GM12864 (cell line): ENCODE data around the gene OR8B3.

Experiments used
- DNase-seq: peaks from one replicate; pipeline ENCODE4 v3.0.0-alpha.2; 2011; ENCODE audit warnings: low read depth
- H3K4me3 ChIP-seq: 2 replicates; pipeline ENCODE4 v1.5.1; 2011; ENCODE audit warnings: mild to moderate bottlenecking, low read depth, low read length, control low read depth
- TF ChIP-seq, protein P1 (sequence below): IDR thresholded peaks from 2 replicates; pipeline ENCODE4 v1.5.1; 2011; ENCODE audit warnings: low read depth, mild to moderate bottlenecking, moderate library complexity, low read length, control low read depth, inconsistent platforms; ENCODE audit errors: missing control alignments

Gene OR8B3, protein sequence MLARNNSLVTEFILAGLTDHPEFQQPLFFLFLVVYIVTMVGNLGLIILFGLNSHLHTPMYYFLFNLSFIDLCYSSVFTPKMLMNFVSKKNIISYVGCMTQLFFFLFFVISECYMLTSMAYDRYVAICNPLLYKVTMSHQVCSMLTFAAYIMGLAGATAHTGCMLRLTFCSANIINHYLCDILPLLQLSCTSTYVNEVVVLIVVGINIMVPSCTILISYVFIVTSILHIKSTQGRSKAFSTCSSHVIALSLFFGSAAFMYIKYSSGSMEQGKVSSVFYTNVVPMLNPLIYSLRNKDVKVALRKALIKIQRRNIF

DNA sequence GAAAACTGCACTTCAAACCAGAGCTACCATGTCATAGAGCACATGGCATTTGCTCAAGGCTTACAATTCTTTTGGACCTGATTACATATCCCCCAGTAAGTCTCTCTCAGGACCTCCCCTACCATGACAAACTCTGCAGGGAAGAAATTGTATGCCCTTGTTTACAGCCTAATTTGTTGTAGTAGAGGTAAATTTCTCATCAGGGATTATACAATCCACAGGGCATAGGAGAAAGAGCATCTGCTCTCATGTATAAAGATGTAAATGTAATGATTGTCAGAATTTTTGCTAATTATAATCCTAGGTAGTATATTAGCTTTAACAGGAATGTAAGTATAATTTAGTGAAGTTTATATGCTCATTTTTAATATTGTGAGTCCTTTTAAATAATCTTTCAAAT, at the start of gene OR8B3:
Gene OR8B3, minus strand, starts transcription at position 101 of the 400 bp plus-strand sequence. CDS start 1,673 bp downstream, outside the sequence.
- no peak for DNase-seq
- H3K4me3 ChIP-seq, result no peak within 1 kb of the TSS
- TF ChIP-seq, protein P1, sequence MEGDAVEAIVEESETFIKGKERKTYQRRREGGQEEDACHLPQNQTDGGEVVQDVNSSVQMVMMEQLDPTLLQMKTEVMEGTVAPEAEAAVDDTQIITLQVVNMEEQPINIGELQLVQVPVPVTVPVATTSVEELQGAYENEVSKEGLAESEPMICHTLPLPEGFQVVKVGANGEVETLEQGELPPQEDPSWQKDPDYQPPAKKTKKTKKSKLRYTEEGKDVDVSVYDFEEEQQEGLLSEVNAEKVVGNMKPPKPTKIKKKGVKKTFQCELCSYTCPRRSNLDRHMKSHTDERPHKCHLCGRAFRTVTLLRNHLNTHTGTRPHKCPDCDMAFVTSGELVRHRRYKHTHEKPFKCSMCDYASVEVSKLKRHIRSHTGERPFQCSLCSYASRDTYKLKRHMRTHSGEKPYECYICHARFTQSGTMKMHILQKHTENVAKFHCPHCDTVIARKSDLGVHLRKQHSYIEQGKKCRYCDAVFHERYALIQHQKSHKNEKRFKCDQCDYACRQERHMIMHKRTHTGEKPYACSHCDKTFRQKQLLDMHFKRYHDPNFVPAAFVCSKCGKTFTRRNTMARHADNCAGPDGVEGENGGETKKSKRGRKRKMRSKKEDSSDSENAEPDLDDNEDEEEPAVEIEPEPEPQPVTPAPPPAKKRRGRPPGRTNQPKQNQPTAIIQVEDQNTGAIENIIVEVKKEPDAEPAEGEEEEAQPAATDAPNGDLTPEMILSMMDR, result no peak

DNA sequence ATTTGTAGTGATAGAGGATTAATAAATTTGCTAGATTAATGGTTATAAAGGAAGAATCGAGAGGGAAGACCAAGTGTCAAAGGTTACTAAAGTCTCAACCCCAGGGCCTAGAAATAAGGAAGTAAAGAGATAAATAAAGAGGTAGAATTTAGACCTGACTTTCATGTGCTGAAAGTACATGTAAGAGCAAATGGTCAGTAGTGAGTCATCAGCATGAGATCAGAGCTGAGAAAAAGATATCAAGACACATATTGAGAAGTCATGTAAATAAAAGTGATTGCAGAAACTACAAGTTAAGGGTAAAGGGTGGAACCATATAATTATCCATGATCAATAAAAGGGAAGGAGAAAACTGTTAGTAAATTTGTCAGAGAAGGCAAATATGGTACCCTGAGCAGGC, 48.1 kb upstream of the OR8B3 start:
- H3K4me3 ChIP-seq, result no peak overlapping the region
- TF ChIP-seq, protein P1, result no peak
- DNase-seq, result no peak

DNA sequence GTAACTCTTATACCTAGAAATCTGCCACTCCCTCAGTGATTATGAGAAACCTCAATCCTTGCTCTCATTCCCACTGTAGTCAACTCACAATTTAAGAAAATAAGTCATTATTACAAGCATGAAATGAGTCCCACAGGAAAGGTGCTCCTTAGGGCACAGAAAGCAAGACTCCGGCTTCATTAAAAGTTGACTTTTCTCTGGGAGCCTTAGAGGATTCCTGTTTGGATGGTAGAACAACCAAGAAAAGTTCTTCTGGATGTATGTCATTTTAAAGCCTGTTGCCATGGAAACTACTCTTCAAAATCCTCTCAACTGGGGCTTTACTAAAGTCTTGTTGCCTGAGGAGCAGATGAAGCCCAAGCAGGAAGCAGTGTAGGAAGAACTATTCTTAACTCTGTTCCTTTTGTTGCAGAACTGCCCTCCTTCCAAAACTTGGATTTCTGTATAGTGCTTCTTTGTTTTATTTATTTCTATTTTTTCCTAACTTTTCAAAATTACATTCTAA, 46.9 kb upstream of the OR8B3 start, which contains the start of gene OR8B8:
Gene OR8B8, minus strand, starts transcription at position 51 of the 505 bp plus-strand sequence. CDS start 4,611 bp downstream, outside the sequence.
- TF ChIP-seq, protein P1, result no peak
- no peak within 1 kb of the TSS for H3K4me3 ChIP-seq
- no peak for DNase-seq

DNA sequence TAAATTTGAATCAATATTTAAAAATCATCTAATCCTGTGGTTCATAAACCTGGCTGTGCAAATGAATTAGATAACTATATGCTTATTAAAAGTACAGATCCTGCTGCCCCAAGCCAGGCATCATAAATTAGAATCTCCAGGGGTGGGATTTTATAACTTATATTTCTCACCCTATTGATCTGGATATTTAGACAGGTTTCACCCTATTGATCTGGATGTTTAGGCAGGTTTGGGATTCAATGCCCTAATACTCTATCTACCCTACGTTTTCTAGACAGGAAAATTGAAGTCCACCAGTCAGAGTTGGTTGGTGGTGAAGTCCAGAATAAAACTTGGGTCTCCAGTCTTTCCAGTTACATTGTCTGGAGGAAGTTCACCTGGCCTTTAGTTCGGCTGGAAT, 44.0 kb upstream of the OR8B3 start:
- TF ChIP-seq, protein P1, result no peak
- no peak overlapping the region for H3K4me3 ChIP-seq
- no peak for DNase-seq

DNA sequence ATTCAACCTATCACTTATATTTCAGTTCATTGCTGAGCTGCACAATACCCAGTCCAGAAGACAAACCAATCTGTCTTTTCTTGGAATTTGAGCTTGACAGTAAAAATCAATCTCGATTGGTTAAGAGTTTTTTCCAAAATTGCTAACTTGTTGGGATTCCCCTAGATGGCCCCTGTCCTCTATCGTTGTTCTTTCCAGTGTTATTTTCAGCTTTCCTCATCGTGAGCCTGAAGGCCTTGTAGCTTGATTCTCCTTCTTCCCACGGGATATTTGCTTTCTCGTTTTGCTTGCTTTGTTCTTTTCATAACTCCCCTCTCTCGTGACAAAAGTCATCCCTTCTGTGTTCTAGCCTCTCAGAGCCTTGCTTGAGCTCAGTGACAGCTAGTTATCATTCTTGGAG, 43.6 kb upstream of the OR8B3 start:
- DNase-seq, result no peak
- H3K4me3 ChIP-seq, result no peak overlapping the region
- TF ChIP-seq, protein P1, result no peak

DNA sequence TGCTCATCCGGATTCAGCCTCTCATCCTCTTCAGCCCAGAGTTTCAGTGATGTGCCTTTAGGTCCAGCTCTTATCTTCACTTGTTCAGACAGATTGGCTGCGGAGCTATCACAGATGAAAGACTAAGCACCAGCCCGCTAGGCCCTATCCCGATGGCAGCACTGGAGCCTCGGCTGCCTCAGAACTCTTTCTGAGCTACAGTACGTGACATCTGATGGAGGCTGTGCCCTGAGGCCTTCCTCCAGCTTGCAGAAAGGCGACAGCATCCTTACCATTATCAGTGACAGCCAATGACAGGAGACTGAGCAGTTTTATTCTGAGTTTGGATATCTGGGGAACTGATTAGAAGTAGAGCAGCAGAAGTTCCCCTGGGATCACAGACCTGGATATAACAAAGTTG, 42.7 kb upstream of the OR8B3 start:
- no peak for DNase-seq
- H3K4me3 ChIP-seq, result no peak overlapping the region
- TF ChIP-seq, protein P1, result no peak

DNA sequence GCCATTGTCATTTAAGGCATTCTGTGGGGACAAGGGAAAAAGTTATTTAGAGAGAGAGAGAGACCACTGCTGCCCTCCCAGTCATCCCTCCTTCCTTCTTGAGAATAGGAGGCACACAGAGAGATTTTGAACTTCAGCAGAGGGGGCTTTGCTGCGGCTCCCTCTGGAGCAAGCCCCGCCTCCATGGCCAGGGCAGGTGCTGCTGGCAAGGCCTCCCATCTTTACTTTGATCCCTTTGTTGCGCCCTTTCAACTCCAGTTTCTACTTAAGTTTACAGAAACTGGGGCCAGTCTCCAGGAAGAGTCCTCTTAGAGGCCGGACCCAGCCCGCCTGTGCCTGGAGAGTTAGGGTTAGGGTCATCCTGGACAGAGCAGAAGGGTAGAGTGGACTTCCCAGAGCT, 42.3 kb upstream of the OR8B3 start:
- DNase-seq, result no peak
- TF ChIP-seq, protein P1, result no peak
- no peak overlapping the region for H3K4me3 ChIP-seq
